ENCODE measurements around the gene PPP1R9B.
A peak's percentile ranks its signal among the peaks of the same experiment; 100 is the strongest.

- peak; percentile 95 to 97 (median 96) for TF ChIP-seq CTCF (IDR thresholded peaks at IDR 0.05)
- no peak for TF ChIP-seq POLR2A (IDR thresholded peaks at IDR 0.05)
These were observed 63.1 kb downstream of the PPP1R9B start for GRCh38 chr17:50087246-50087911.

Measured in uterus (tissue), 2 donors.